ENCODE measurements around the gene TEKT3.

Gene TEKT3

GRCh38 chr17:15348021-15348420, 6.6 kb upstream of the TEKT3 start:
- no peak for DNase-seq

GRCh38 chr17:15346066-15346595, 4.7 kb upstream of the TEKT3 start:
- DNase-seq: no peak

GRCh38 chr17:15343749-15344148, 2.4 kb upstream of the TEKT3 start:
- no peak for DNase-seq

GRCh38 chr17:15342460-15342859, 1.1 kb upstream of the TEKT3 start:
- DNase-seq: no peak

GRCh38 chr17:15341966-15342365, 569 bp upstream of the TEKT3 start:
- no peak for DNase-seq

GRCh38 chr17:15340966-15341365, 431 bp downstream of the TEKT3 start:
- no peak for DNase-seq

- no peak for DNase-seq
Measured at GRCh38 chr17:15335446-15335845, 6.0 kb downstream of the TEKT3 start.

GRCh38 chr17:15334266-15334665, 7.1 kb downstream of the TEKT3 start:
- no peak for DNase-seq

- DNase-seq: no peak
Measured at GRCh38 chr17:15332338-15332737, 9.1 kb downstream of the TEKT3 start.

GRCh38 chr17:15323131-15323530, 18.3 kb downstream of the TEKT3 start:
- no peak for DNase-seq

- no peak for DNase-seq
Measured at GRCh38 chr17:15321556-15322251, 19.7 kb downstream of the TEKT3 start.

GRCh38 chr17:15319452-15320010, 21.9 kb downstream of the TEKT3 start:
- DNase-seq: no peak

GRCh38 chr17:15311996-15312395, 29.4 kb downstream of the TEKT3 start:
- DNase-seq: no peak

- DNase-seq: no peak
Measured at GRCh38 chr17:15309793-15310192, 31.6 kb downstream of the TEKT3 start.

GRCh38 chr17:15309236-15309635, 32.2 kb downstream of the TEKT3 start:
- no peak for DNase-seq

GRCh38 chr17:15308758-15309157, 32.6 kb downstream of the TEKT3 start:
- DNase-seq: no peak

- no peak for DNase-seq
Measured at GRCh38 chr17:15307710-15308111, 33.7 kb downstream of the TEKT3 start.

- no peak for DNase-seq
Measured at GRCh38 chr17:15303851-15304250, 37.5 kb downstream of the TEKT3 start.

- no peak for DNase-seq
Measured at GRCh38 chr17:15303268-15303667, 38.1 kb downstream of the TEKT3 start.

GRCh38 chr17:15301845-15302244, 39.6 kb downstream of the TEKT3 start:
- DNase-seq: no peak

- no peak for DNase-seq
Measured at GRCh38 chr17:15298176-15298575, 43.2 kb downstream of the TEKT3 start.

- DNase-seq: no peak
Measured at GRCh38 chr17:15293558-15293957, 47.8 kb downstream of the TEKT3 start.

GRCh38 chr17:15291674-15292361, 49.6 kb downstream of the TEKT3 start:
- no peak for DNase-seq

GRCh38 chr17:15290605-15291004, 50.8 kb downstream of the TEKT3 start:
- no peak for DNase-seq
